Muscle layer of duodenum (tissue), 2 donors: ENCODE measurements around the gene NOL4L.
"Not testable (repeated sequence)": the region's sequence is repeated elsewhere in the genome, so short reads cannot be mapped to it uniquely, and the experiment has no call there.

Experiments used
- H3K27ac ChIP-seq: one replicate; pipeline ENCODE4 v1.7.0; 2013; ENCODE audit warnings: mild to moderate bottlenecking, low read length
- H3K27me3 ChIP-seq: one replicate; pipeline ENCODE4 v1.7.0; 2013; ENCODE audit warnings: low read depth, mild to moderate bottlenecking, control low read depth, low read length
- H3K36me3 ChIP-seq, 2 donors: one replicate each; pipeline ENCODE4 v1.7.0; 2013; ENCODE audit warnings: low read length in 2 of 2, control low read depth in 1 of 2, mild to moderate bottlenecking in 1 of 2; ENCODE audit not compliant: insufficient read depth in 2 of 2, control insufficient read depth in 1 of 2
- H3K4me1 ChIP-seq, 2 donors: one replicate each; pipeline ENCODE4 v1.7.0; 2013; ENCODE audit warnings: low read length in 2 of 2, mild to moderate bottlenecking in 2 of 2, control low read depth in 1 of 2, moderate library complexity in 1 of 2; ENCODE audit not compliant: insufficient read depth in 2 of 2, control insufficient read depth in 1 of 2
- H3K4me3 ChIP-seq, 2 donors: one replicate each; pipeline ENCODE4 v1.7.0; 2013; ENCODE audit warnings: low read length in 2 of 2, low read depth in 1 of 2, mild to moderate bottlenecking in 1 of 2
- H3K9me3 ChIP-seq, 2 donors: one replicate each; pipeline ENCODE4 v1.7.0; 2013; ENCODE audit warnings: low read length in 2 of 2, control low read depth in 1 of 2, mild to moderate bottlenecking in 1 of 2; ENCODE audit not compliant: control insufficient read depth in 1 of 2
- donor health status: healthy.

NOL4L gene

GRCh38 chr20:32497589-32498224 is 87.4 kb downstream of the NOL4L start:
- H3K4me1 ChIP-seq: peaks cover 0 to 3% of the 10 kb centered on the region in 2 donors
- H3K9me3 ChIP-seq: no peaks in the 10 kb centered on the region
- H3K27me3 ChIP-seq: no peaks in the 10 kb centered on the region
- no peak overlapping the region for H3K27ac ChIP-seq
- no peak overlapping the region for H3K4me3 ChIP-seq
- H3K36me3 ChIP-seq: no peaks in the 10 kb centered on the region

- no peaks in the 10 kb centered on the region for H3K9me3 ChIP-seq
- H3K4me1 ChIP-seq: peaks cover 0 to 3% of the 10 kb centered on the region in 2 donors
- H3K4me3 ChIP-seq: no peak overlapping the region
- no peak overlapping the region for H3K27ac ChIP-seq
- H3K36me3 ChIP-seq: no peaks in the 10 kb centered on the region
- no peaks in the 10 kb centered on the region for H3K27me3 ChIP-seq
These were observed 88.2 kb downstream of the NOL4L start for GRCh38 chr20:32496811-32497533.

GRCh38 chr20:32495949-32496348 is 89.2 kb downstream of the NOL4L start:
- Histone ChIP-seq H3K4me3 (no peak overlapping the region), H3K9me3 (no peaks in the 10 kb centered on the region), H3K4me1 (peaks cover 0 to 3% of the 10 kb centered on the region in 2 donors), H3K27me3 (no peaks in the 10 kb centered on the region), H3K36me3 (no peaks in the 10 kb centered on the region), H3K27ac (no peak overlapping the region)

DNA sequence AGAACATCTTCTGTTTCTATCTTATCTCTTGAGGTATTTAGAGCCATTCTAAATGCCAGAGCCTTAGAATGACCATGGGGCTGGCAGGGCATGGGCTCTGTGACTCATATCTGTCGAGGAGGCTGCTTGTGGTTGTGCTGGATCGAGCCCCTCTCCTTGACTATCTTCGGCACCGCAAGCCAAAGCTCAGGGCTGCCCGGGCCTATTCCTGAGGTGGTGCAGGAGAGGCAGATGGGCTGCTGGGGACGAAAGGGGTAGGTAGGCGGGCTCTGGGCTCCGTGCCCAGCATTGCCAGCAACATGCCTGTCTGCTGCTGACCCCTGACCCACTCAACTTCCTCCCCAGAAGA is 89.9 kb downstream of the NOL4L start:
- Histone ChIP-seq H3K9me3 (no peaks in the 10 kb centered on the region), H3K27me3 (no peaks in the 10 kb centered on the region), H3K4me3 (no peak overlapping the region), H3K36me3 (no peaks in the 10 kb centered on the region), H3K4me1 (peaks cover 0 to 3% of the 10 kb centered on the region in 2 donors), H3K27ac (no peak overlapping the region)

DNA sequence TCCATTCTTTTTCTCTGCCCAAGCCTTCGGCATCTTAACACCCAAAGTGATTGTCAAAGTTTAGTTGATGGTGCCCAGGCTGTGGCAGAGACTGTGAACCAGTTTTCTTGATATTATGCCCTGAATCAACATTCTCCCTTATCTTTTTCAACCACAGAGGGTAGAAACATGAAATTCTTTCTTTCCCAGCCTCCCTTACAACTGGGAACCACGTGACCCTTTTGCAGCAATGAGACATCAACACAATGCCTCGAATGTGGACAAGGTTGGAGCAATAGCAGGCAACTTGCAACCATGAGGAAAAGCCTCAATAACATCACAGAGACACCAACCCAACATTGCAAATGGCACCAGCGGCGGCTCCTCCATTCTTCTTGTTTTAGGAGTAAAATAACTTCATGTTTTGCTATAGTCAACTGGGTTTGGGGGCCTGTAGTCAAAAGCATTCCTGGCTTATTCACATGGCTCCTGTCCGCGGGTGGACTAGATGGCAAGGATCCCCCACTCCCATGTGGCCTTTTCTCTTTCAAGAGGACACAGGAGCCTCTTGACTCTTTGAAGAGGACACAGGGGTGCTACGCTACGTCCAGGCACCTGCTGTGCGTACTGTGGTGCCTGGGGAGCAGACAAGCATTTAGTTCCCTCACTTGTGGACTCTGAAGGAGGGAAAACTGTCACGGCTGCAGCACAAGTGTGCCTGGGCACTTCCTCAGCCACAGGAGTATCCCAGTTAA is 90.5 kb downstream of the NOL4L start:
- H3K4me1 ChIP-seq: peaks cover 0 to 3% of the 10 kb centered on the region in 2 donors
- no peaks in the 10 kb centered on the region for H3K36me3 ChIP-seq
- H3K27me3 ChIP-seq: no peaks in the 10 kb centered on the region
- no peaks in the 10 kb centered on the region for H3K9me3 ChIP-seq
- no peak overlapping the region for H3K27ac ChIP-seq
- H3K4me3 ChIP-seq: no peak overlapping the region

DNA sequence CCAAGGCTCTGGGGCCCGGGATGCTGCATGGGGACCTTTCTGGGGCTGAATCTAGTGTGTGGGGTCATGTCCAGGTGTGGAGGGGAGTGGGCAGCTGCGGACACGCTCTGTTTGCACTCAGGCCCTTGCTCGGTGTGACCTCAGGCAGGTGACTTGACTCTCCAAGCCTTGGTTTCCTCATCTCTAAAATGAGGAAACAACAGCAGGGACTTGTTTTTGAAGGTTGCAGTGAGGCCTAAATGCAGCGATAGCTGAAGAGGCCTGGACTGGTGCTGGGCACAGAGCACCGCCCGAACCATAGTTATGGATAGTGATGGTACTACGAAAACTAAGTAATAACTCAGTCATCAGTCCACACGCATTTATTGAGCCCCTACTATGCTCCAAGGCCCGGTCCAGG is 91.8 kb downstream of the NOL4L start:
- no peaks in the 10 kb centered on the region for H3K36me3 ChIP-seq
- peaks cover 0 to 3% of the 10 kb centered on the region in 2 donors for H3K4me1 ChIP-seq
- H3K27ac ChIP-seq: no peak overlapping the region
- H3K9me3 ChIP-seq: no peaks in the 10 kb centered on the region
- no peak overlapping the region for H3K4me3 ChIP-seq
- H3K27me3 ChIP-seq: no peaks in the 10 kb centered on the region

DNA sequence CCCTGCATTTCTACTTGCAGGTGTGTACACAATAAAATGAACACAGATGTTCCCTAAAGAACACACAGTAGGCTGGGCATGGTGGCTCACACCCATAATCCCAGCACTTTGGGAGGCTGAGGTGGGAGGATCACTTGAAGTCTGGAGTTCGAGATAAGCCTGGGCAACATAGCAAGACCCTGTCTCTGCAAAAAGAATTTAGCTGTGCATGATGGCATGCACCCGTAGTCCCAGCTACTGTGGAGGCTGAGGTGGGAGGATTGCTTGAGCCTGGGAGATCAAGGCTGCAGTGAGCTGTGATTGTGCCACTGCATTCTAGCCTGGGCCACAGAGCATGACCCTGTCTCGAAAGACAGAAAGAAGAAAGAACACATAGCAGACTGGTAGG is 93.4 kb downstream of the NOL4L start:
- not testable (repeated sequence) for H3K4me3 ChIP-seq, H3K27ac ChIP-seq, H3K9me3 ChIP-seq, H3K27me3 ChIP-seq, H3K4me1 ChIP-seq, H3K36me3 ChIP-seq

- Histone ChIP-seq H3K4me1 (no peaks in the 10 kb centered on the region), H3K27ac (no peak overlapping the region), H3K27me3 (no peaks in the 10 kb centered on the region), H3K9me3 (no peaks in the 10 kb centered on the region), H3K36me3 (no peaks in the 10 kb centered on the region), H3K4me3 (no peak overlapping the region)
These were observed 94.0 kb downstream of the NOL4L start for GRCh38 chr20:32490942-32491763.

DNA sequence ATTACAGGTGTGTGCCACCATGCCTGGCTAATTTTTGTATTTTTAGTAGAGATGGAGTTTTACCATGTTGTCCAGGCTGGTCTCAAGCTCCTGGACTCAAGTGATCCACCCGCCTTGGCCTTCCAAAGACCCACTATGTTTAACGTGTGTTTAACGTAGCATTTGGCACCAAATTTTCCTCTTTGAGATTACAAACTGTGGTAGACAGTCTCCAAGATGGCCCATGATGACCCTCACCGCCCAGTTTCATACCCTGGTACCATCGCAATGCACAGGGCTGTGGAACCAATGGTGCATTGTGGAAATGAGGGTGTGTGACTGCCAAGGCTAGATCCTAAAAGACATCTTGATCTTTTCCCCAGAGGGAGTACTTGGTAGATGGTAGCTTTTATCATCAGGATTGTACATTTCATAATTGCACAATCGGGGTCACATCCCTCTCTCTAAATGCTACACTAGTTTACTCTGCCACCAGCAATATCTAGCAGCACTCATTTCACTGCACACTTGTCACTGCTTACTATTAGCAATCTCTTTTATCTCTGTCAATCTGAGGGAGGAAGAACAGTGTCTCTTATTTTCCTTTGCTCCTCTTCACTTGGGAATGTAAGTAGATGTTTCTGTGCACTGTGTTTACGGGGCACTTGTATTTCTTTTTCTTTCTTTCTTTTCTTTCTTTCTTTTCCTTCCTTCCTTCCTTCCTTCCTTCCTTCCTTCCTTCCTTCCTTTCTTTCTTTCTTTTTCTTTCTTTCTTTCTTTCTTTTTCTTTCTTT is 96.9 kb downstream of the NOL4L start:
- H3K27ac ChIP-seq: no peak overlapping the region
- H3K36me3 ChIP-seq: no peaks in the 10 kb centered on the region
- no peaks in the 10 kb centered on the region for H3K27me3 ChIP-seq
- no peaks in the 10 kb centered on the region for H3K9me3 ChIP-seq
- H3K4me3 ChIP-seq: no peak overlapping the region
- no peaks in the 10 kb centered on the region for H3K4me1 ChIP-seq

- no peaks in the 10 kb centered on the region for H3K4me1 ChIP-seq
- H3K36me3 ChIP-seq: no peaks in the 10 kb centered on the region
- H3K9me3 ChIP-seq: no peaks in the 10 kb centered on the region
- no peak overlapping the region for H3K4me3 ChIP-seq
- H3K27me3 ChIP-seq: no peaks in the 10 kb centered on the region
- H3K27ac ChIP-seq: no peak overlapping the region
These were observed 97.8 kb downstream of the NOL4L start for GRCh38 chr20:32487381-32487780.
